HEK293 (cell line): ENCODE data around the gene GABRA6.

ENCODE experiments used
- CTCF ChIA-PET: fragments of 350-600 bp; formaldehyde crosslinking; extraction: SDS; loops from one replicate; lab custom pipeline; 2021; ENCODE audit warnings: antibody characterized with exemption; lab: Yijun Ruan, JAX
- POLR2A ChIA-PET: fragments of 300-600 bp; formaldehyde crosslinking; extraction: SDS; loops from one replicate; lab custom pipeline; 2020; ENCODE audit warnings: antibody characterized with exemption, inconsistent platforms; lab: Yijun Ruan, JAX
- H3K27ac ChIP-seq: fragments of 200-500 bp; sonication (Bioruptor generic); 2 replicates; pipeline ENCODE4 v1.5.1; 2014; ENCODE audit warnings: low read depth, low read length, control low read depth, inconsistent platforms; ENCODE audit errors: extremely low read depth
- H3K36me3 ChIP-seq, 2 experiments: fragments of 200-500 bp in 1 of 2; sonication (Bioruptor generic) in 1 of 2; 1 replicate in 1 of 2; 2 replicates in 1 of 2; pipeline ENCODE4 v1.5.1; 2014 to 2017; ENCODE audit warnings: inconsistent platforms in 2 of 2, low read length in 2 of 2; ENCODE audit not compliant: control insufficient read depth in 2 of 2, insufficient read depth in 1 of 2
- H3K4me1 ChIP-seq: fragments of 200-500 bp; sonication (Bioruptor generic); 2 replicates; pipeline ENCODE4 v1.5.1; 2014; ENCODE audit warnings: mild to moderate bottlenecking, low read length, inconsistent platforms; ENCODE audit not compliant: control insufficient read depth, insufficient read depth
- H3K4me3 ChIP-seq: 2 replicates; pipeline ENCODE4 v1.5.1; 2011; ENCODE audit warnings: low read depth, mild to moderate bottlenecking, control low read depth, low read length, moderate library complexity
- H3K9me3 ChIP-seq: fragments of 200-500 bp; sonication (Bioruptor generic); 2 replicates; pipeline ENCODE4 v1.5.1; 2014; ENCODE audit warnings: low read depth, low read length, inconsistent platforms; ENCODE audit not compliant: control insufficient read depth, insufficient read depth
- BCL11B ChIP-seq: fragments of 450-650 bp; formaldehyde crosslinking; IDR thresholded peaks from 2 replicates; pipeline ENCODE4 v1.5.1; 2016; ENCODE audit warnings: low read depth, missing biosample characterization, missing genetic modification characterization
- FEZF1 ChIP-seq: fragments of 450-650 bp; formaldehyde crosslinking; IDR thresholded peaks from 2 replicates; pipeline ENCODE4 v1.5.1; 2016; ENCODE audit warnings: missing biosample characterization, missing genetic modification characterization
- GLI4 ChIP-seq: fragments of 450-650 bp; formaldehyde crosslinking; IDR thresholded peaks from 2 replicates; pipeline ENCODE4 v1.5.1; 2016; ENCODE audit warnings: missing biosample characterization, missing genetic modification characterization
- ZFP3 ChIP-seq: fragments of 450-650 bp; formaldehyde crosslinking; IDR thresholded peaks from 2 replicates; pipeline ENCODE4 v1.5.1; 2016; ENCODE audit warnings: low read depth, missing biosample characterization, missing genetic modification characterization
- ZIC2 ChIP-seq: fragments of 450-650 bp; formaldehyde crosslinking; IDR thresholded peaks from 2 replicates; pipeline ENCODE4 v1.5.1; 2016; ENCODE audit warnings: missing biosample characterization, missing genetic modification characterization
- ZNF112 ChIP-seq: fragments of 450-650 bp; formaldehyde crosslinking; IDR thresholded peaks from 2 replicates; pipeline ENCODE4 v1.5.0; 2017; ENCODE audit warnings: missing biosample characterization, missing genetic modification characterization
- ZNF121 ChIP-seq: fragments of 450-650 bp; formaldehyde crosslinking; IDR thresholded peaks from 2 replicates; pipeline ENCODE4 v1.5.1; 2016; ENCODE audit warnings: missing biosample characterization, missing genetic modification characterization
- ZNF155 ChIP-seq: fragments of 450-650 bp; formaldehyde crosslinking; IDR thresholded peaks from 2 replicates; pipeline ENCODE4 v1.5.1; 2016; ENCODE audit warnings: missing biosample characterization, missing genetic modification characterization
- ZNF280C ChIP-seq: fragments of 450-650 bp; formaldehyde crosslinking; IDR thresholded peaks from 2 replicates; pipeline ENCODE4 v1.5.1; 2016; ENCODE audit warnings: missing biosample characterization, missing genetic modification characterization
- ZNF473 ChIP-seq: fragments of 450-650 bp; formaldehyde crosslinking; IDR thresholded peaks from 2 replicates; pipeline ENCODE4 v1.5.1; 2017; ENCODE audit warnings: missing biosample characterization, missing genetic modification characterization
- ZNF48 ChIP-seq: fragments of 450-650 bp; formaldehyde crosslinking; IDR thresholded peaks from 2 replicates; pipeline ENCODE4 v1.5.1; 2016; ENCODE audit warnings: missing biosample characterization, missing genetic modification characterization
- ZNF510 ChIP-seq: fragments of 450-650 bp; formaldehyde crosslinking; IDR thresholded peaks from 2 replicates; pipeline ENCODE4 v1.5.1; 2018; ENCODE audit warnings: mild to moderate bottlenecking, missing genetic modification characterization, missing biosample characterization; ENCODE audit not compliant: insufficient replicate concordance
- ZNF530 ChIP-seq: fragments of 450-650 bp; formaldehyde crosslinking; IDR thresholded peaks from 2 replicates; pipeline ENCODE4 v1.5.1; 2016; ENCODE audit warnings: low read depth, missing biosample characterization, missing genetic modification characterization
- ZNF549 ChIP-seq: fragments of 450-650 bp; IDR thresholded peaks from 2 replicates; pipeline ENCODE4 v1.5.1; 2018; ENCODE audit warnings: missing biosample characterization, missing genetic modification characterization, mild to moderate bottlenecking, inconsistent platforms, moderate library complexity
- ZNF555 ChIP-seq: fragments of 450-650 bp; formaldehyde crosslinking; conservative IDR thresholded peaks from 2 replicates; pipeline ENCODE4 v1.5.1; 2017; ENCODE audit warnings: missing biosample characterization, mild to moderate bottlenecking, missing genetic modification characterization, inconsistent platforms
- ZNF600 ChIP-seq: fragments of 450-650 bp; formaldehyde crosslinking; IDR thresholded peaks from 2 replicates; pipeline ENCODE4 v1.5.1; 2016; ENCODE audit warnings: missing biosample characterization, missing genetic modification characterization
- ZNF645 ChIP-seq: fragments of 450-650 bp; formaldehyde crosslinking; IDR thresholded peaks from 2 replicates; pipeline ENCODE4; 2016; ENCODE audit warnings: missing biosample characterization, missing genetic modification characterization
- ZNF654 ChIP-seq: fragments of 450-650 bp; formaldehyde crosslinking; IDR thresholded peaks from 2 replicates; pipeline ENCODE4 v1.5.1; 2016; ENCODE audit warnings: low read depth, missing biosample characterization, missing genetic modification characterization
- ZNF791 ChIP-seq: fragments of 450-650 bp; formaldehyde crosslinking; IDR thresholded peaks from 2 replicates; pipeline ENCODE4 v1.5.1; 2016; ENCODE audit warnings: missing biosample characterization, missing genetic modification characterization
- ZNF843 ChIP-seq: fragments of 450-650 bp; formaldehyde crosslinking; IDR thresholded peaks from 2 replicates; pipeline ENCODE4 v1.5.1; 2016; ENCODE audit warnings: missing biosample characterization, missing genetic modification characterization
- ZSCAN16 ChIP-seq: fragments of 450-650 bp; formaldehyde crosslinking; IDR thresholded peaks from 2 replicates; pipeline ENCODE4 v1.5.1; 2016; ENCODE audit warnings: missing biosample characterization, missing genetic modification characterization
- TF ChIP-seq, protein P1 (sequence below): sonication (generic); formaldehyde crosslinking; IDR thresholded peaks from 2 replicates; pipeline ENCODE4 v1.8.1; 2022; ENCODE audit warnings: mild to moderate bottlenecking, moderate library complexity, missing genetic modification reagents
- TF ChIP-seq, protein P2 (sequence below): fragments of 450-650 bp; formaldehyde crosslinking; IDR thresholded peaks from 2 replicates; pipeline ENCODE4 v1.5.1; 2016; ENCODE audit warnings: missing biosample characterization, missing genetic modification characterization, borderline replicate concordance
- TF ChIP-seq, protein P3 (sequence below): fragments of 450-650 bp; formaldehyde crosslinking; IDR thresholded peaks from 2 replicates; pipeline ENCODE4 v1.5.1; 2017; ENCODE audit warnings: missing biosample characterization, mild to moderate bottlenecking, missing genetic modification characterization, moderate library complexity

The GABRA6 gene

GRCh38 chr5:161686881-161687280 is 1.4 kb downstream of the GABRA6 start:
- Histone ChIP-seq H3K9me3 (no peaks in the 10 kb centered on the region), H3K4me1 (no peaks in the 10 kb centered on the region), H3K36me3 (no peaks in the 10 kb centered on the region), H3K27ac (no peak overlapping the region), H3K4me3 (no peak overlapping the region)
- TF ChIP-seq ZNF645 (tag by site-specific recombination), result no peak
- no peak for TF ChIP-seq ZNF510
- TF ChIP-seq ZFP3, result no peak
- TF ChIP-seq ZNF121 (tag by site-specific recombination), result no peak
- TF ChIP-seq ZNF155, result no peak
- no peak for TF ChIP-seq ZNF600 (tag by site-specific recombination)
- no peak for TF ChIP-seq ZIC2 (tag by site-specific recombination)
- TF ChIP-seq, protein P1, sequence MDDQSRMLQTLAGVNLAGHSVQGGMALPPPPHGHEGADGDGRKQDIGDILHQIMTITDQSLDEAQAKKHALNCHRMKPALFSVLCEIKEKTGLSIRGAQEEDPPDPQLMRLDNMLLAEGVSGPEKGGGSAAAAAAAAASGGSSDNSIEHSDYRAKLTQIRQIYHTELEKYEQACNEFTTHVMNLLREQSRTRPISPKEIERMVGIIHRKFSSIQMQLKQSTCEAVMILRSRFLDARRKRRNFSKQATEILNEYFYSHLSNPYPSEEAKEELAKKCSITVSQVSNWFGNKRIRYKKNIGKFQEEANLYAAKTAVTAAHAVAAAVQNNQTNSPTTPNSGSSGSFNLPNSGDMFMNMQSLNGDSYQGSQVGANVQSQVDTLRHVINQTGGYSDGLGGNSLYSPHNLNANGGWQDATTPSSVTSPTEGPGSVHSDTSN (CRISPR knock-in tag), result no peak
- no peak for TF ChIP-seq GLI4 (tag by site-specific recombination)
- TF ChIP-seq, protein P2, sequence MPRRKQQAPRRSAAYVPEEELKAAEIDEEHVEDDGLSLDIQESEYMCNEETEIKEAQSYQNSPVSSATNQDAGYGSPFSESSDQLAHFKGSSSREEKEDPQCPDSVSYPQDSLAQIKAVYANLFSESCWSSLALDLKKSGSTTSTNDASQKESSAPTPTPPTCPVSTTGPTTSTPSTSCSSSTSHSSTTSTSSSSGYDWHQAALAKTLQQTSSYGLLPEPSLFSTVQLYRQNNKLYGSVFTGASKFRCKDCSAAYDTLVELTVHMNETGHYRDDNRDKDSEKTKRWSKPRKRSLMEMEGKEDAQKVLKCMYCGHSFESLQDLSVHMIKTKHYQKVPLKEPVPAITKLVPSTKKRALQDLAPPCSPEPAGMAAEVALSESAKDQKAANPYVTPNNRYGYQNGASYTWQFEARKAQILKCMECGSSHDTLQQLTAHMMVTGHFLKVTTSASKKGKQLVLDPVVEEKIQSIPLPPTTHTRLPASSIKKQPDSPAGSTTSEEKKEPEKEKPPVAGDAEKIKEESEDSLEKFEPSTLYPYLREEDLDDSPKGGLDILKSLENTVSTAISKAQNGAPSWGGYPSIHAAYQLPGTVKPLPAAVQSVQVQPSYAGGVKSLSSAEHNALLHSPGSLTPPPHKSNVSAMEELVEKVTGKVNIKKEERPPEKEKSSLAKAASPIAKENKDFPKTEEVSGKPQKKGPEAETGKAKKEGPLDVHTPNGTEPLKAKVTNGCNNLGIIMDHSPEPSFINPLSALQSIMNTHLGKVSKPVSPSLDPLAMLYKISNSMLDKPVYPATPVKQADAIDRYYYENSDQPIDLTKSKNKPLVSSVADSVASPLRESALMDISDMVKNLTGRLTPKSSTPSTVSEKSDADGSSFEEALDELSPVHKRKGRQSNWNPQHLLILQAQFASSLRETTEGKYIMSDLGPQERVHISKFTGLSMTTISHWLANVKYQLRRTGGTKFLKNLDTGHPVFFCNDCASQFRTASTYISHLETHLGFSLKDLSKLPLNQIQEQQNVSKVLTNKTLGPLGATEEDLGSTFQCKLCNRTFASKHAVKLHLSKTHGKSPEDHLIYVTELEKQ, result no peak
- TF ChIP-seq ZNF473, result no peak
- TF ChIP-seq FEZF1 (tag by site-specific recombination), result no peak
- TF ChIP-seq, protein P3, sequence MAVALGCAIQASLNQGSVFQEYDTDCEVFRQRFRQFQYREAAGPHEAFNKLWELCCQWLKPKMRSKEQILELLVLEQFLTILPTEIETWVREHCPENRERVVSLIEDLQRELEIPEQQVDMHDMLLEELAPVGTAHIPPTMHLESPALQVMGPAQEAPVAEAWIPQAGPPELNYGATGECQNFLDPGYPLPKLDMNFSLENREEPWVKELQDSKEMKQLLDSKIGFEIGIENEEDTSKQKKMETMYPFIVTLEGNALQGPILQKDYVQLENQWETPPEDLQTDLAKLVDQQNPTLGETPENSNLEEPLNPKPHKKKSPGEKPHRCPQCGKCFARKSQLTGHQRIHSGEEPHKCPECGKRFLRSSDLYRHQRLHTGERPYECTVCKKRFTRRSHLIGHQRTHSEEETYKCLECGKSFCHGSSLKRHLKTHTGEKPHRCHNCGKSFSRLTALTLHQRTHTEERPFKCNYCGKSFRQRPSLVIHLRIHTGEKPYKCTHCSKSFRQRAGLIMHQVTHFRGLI (tag by site-specific recombination), result no peak
- TF ChIP-seq ZNF654 (tag by site-specific recombination), result no peak
- ChIA-PET CTCF (no interaction called here), POLR2A (no interaction called here)

DNA sequence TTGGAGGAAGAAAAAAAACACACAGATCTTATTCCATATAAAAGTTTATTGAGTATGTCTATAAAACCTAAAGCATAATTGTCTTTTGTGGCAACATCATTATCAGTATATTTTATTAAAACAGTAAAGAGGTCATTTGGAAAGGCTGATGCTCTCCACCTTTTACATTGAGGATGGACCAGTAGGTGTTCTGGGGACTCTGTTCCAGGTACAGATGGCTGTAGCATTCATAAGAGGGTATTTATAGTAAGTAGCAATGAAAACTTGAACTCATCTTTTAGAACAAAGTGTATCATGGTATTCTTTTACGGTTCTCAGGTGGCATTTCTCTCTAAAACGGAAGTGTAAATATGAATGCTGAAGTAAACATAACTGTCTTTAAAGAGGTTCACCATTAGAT is 1.8 kb downstream of the GABRA6 start:
- TF ChIP-seq BCL11B (tag by site-specific recombination) (no peak), ZNF843 (tag by site-specific recombination) (no peak), ZNF555 (no peak), ZNF549 (no peak), ZNF112 (tag by site-specific recombination) (no peak), ZSCAN16 (tag by site-specific recombination) (no peak), ZNF530 (tag by site-specific recombination) (no peak), ZNF791 (tag by site-specific recombination) (no peak), ZNF280C (tag by site-specific recombination) (no peak), ZNF48 (tag by site-specific recombination) (no peak)
- no peak overlapping the region for H3K4me3 ChIP-seq
- no peaks in the 10 kb centered on the region for H3K36me3 ChIP-seq
- no peaks in the 10 kb centered on the region for H3K9me3 ChIP-seq
- no peaks in the 10 kb centered on the region for H3K4me1 ChIP-seq
- no peak overlapping the region for H3K27ac ChIP-seq
- POLR2A ChIA-PET, result no interaction called here
- CTCF ChIA-PET, result no interaction called here
